GM23248 (cell line): ENCODE results near the gene COL8A1. TPM values are rescaled to one million over a fixed set of nuclear protein-coding genes. Genes with fewer than 3 reads are reported as not detected.

Experiments used
- DNase-seq: peaks from one replicate; pipeline ENCODE4 v3.0.0-alpha.2; 2015
- H2AFZ ChIP-seq: fragments of 200-600 bp; sonication (generic); 2 replicates; pipeline ENCODE4 v1.6.1; 2016; ENCODE audit warnings: antibody characterized with exemption
- H3F3A ChIP-seq: fragments of 200-600 bp; sonication (generic); 2 replicates; pipeline ENCODE4 v1.6.1; 2016; ENCODE audit warnings: mild to moderate bottlenecking, antibody characterized with exemption, mixed run types; ENCODE audit not compliant: insufficient read depth
- H3K27ac ChIP-seq: fragments of 200-600 bp; sonication (generic); 2 replicates; pipeline ENCODE4 v1.5.1; 2016; ENCODE audit warnings: mild to moderate bottlenecking
- H3K27me3 ChIP-seq: fragments of 200-600 bp; sonication (generic); replicated peaks from 2 replicates; pipeline ENCODE4 v1.6.1; 2016; ENCODE audit warnings: mild to moderate bottlenecking; ENCODE audit not compliant: insufficient read depth
- H3K36me3 ChIP-seq: fragments of 200-600 bp; sonication (generic); 2 replicates; pipeline ENCODE4 v1.6.1; 2016; ENCODE audit warnings: low read depth, mild to moderate bottlenecking
- H3K4me1 ChIP-seq: fragments of 200-600 bp; sonication (generic); 2 replicates; pipeline ENCODE4 v1.6.1; 2016; ENCODE audit warnings: mild to moderate bottlenecking; ENCODE audit not compliant: insufficient read depth
- H3K4me2 ChIP-seq: fragments of 200-600 bp; sonication (generic); one replicate; pipeline ENCODE4 v1.6.1; 2016; ENCODE audit warnings: mild to moderate bottlenecking; ENCODE audit not compliant: unreplicated experiment
- H3K4me3 ChIP-seq: fragments of 200-600 bp; sonication (generic); 2 replicates; pipeline ENCODE4 v1.5.1; 2016; ENCODE audit warnings: mild to moderate bottlenecking
- H3K79me2 ChIP-seq: fragments of 200-600 bp; sonication (generic); 2 replicates; pipeline ENCODE4 v1.6.1; 2016; ENCODE audit warnings: mild to moderate bottlenecking; ENCODE audit not compliant: insufficient read depth
- H3K9ac ChIP-seq: fragments of 200-600 bp; sonication (generic); 2 replicates; pipeline ENCODE4 v1.6.1; 2016; ENCODE audit warnings: mild to moderate bottlenecking
- H3K9me2 ChIP-seq: fragments of 200-600 bp; sonication (generic); 2 replicates; pipeline ENCODE4 v1.6.1; 2016; ENCODE audit warnings: mixed run types, mild to moderate bottlenecking, moderate library complexity; ENCODE audit not compliant: insufficient read depth
- H3K9me3 ChIP-seq: fragments of 200-600 bp; sonication (generic); one replicate; pipeline ENCODE4 v1.6.1; 2017; ENCODE audit warnings: low read depth
- H4K20me1 ChIP-seq: fragments of 200-600 bp; sonication (generic); 2 replicates; pipeline ENCODE4 v1.6.0; 2016; ENCODE audit not compliant: insufficient read depth
- EZH2 ChIP-seq: fragments of 200-600 bp; sonication (generic); IDR thresholded peaks from 2 replicates; pipeline ENCODE4 v1.6.1; 2018; ENCODE audit warnings: antibody characterized with exemption, mild to moderate bottlenecking; ENCODE audit not compliant: insufficient read depth, poor library complexity, severe bottlenecking
- EZH2phosphoT487 ChIP-seq: fragments of 200-600 bp; sonication (generic); IDR thresholded peaks from 2 replicates; pipeline ENCODE4 v1.6.1; 2018; ENCODE audit warnings: antibody characterized with exemption, moderate library complexity, mild to moderate bottlenecking, low read depth; ENCODE audit not compliant: insufficient read depth
- WGBS, 2 experiments: methylation state at CpG; one replicate each; pipeline ENCODE4 v1.1.6; 2015 to 2017; ENCODE audit warnings: low lambda C conversion rate in 2 of 2, low coverage in 1 of 2; ENCODE audit errors: missing lambda C conversion rate in 2 of 2; 5-methylcytosine and 5-hydroxymethylcytosine counted together
- in situ Hi-C: fragments of 300-500 bp; cut with MboI; formaldehyde crosslinking; loops from 2 replicates; pipeline ENCODE4 v1.15.0; 2020
- polyA plus RNA-seq: library from polyadenylated mRNA; unstranded; fragments of >200 nt; fragmentation: Nextera tagmentation; extraction: Ambion mirVana; gene quantifications from 2 replicates; pipeline ENCODE4 v1.2.1, GENCODE V29; 2016
- total RNA-seq: library from RNA; depleted of rRNA; stranded (reverse); fragments of >200 nt; shearing (Covaris generic); gene quantifications from 2 replicates; pipeline ENCODE4 v1.2.3, GENCODE V29; 2014

COL8A1 gene
- total and polyA plus RNA-seq, 2 experiments from 2014 or later = 164 to 189 TPM

DNA sequence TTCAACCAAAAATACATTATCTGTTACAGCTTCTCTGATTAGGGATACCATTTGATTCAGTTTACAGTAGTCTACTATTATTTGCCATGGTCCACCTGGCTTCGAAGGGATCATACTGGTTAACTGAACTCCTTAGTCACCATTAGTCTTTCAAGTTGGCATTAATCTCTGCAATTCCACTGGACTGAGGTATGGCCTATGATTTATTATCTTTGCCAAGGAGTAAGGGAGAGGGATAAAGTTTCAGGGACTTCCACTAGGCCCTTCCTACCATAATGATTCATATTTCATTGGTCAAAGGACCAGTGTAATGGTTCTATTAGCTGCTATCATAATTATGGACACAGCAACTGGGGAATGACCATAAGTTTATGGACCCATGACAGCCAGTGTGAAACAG is 172.0 kb downstream of the COL8A1 start:
- TF ChIP-seq EZH2 (no peak), EZH2phosphoT487 (no peak)
- H3K27ac ChIP-seq = no peak overlapping the region
- no peaks in the 10 kb centered on the region for H3K4me1 ChIP-seq
- 72 to 93% methylated on average over 1 of the region's 1 CpG for WGBS, 2 experiments
- H3K9ac ChIP-seq = no peak overlapping the region
- H4K20me1 ChIP-seq = no peaks in the 10 kb centered on the region
- H3K9me2 ChIP-seq = no peaks in the 10 kb centered on the region
- no peaks in the 10 kb centered on the region for H3K36me3 ChIP-seq
- H3K9me3 ChIP-seq = no peaks in the 10 kb centered on the region
- no peak overlapping the region for H3K4me2 ChIP-seq
- H3F3A ChIP-seq = 0 out of 2 replicates have a peak, but pooled peaks cover 3% of the 10 kb centered on the region
- no peak for DNase-seq
- no peaks in the 10 kb centered on the region for H3K27me3 ChIP-seq
- in situ Hi-C loops = no loop called here
- no peaks in the 10 kb centered on the region for H3K79me2 ChIP-seq
- H3K4me3 ChIP-seq = no peak overlapping the region
- no peak overlapping the region for H2AFZ ChIP-seq

DNA sequence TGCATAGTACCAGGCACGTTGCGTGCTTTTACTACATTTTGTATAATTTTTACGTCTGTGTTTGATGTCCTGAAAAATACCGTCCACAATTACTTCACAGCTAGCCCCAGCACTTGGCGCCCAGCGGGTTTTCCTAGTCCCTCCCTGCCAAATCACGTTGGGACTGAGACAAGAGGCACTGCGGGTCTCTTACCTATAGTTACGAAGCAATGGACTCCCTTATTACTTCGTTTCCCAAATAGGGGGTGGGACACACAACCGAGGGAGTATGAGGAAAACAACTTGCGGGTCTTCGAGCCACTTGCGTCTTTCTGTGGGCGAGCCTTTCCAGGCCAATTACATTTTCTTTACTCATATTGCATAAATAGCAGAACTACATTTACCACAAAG is 178.6 kb downstream of the COL8A1 start:
- Histone ChIP-seq H3K79me2 (peaks cover 32% of the 10 kb centered on the region), H3K9me2 (no peaks in the 10 kb centered on the region), H3K9ac (peak overlapping the region; percentile 93), H3K27ac (peak overlapping the region; percentile 92), H3F3A (peaks cover 10% of the 10 kb centered on the region; the same call in 1 of the 2 replicates), H2AFZ (peak overlapping the region; percentile 88), H3K4me3 (peak overlapping the region; percentile 79), H4K20me1 (no peaks in the 10 kb centered on the region), H3K4me2 (peak overlapping the region; percentile 89), H3K36me3 (no peaks in the 10 kb centered on the region), H3K27me3 (no peaks in the 10 kb centered on the region), H3K9me3 (no peaks in the 10 kb centered on the region), H3K4me1 (peaks cover 14% of the 10 kb centered on the region)
- in situ Hi-C loops = no loop called here
- WGBS, 2 experiments = 1 to 2% methylated on average over 14 of the region's 15 CpGs
- TF ChIP-seq EZH2 (no peak), EZH2phosphoT487 (no peak)
- DNase-seq = peak; percentile 59

DNA sequence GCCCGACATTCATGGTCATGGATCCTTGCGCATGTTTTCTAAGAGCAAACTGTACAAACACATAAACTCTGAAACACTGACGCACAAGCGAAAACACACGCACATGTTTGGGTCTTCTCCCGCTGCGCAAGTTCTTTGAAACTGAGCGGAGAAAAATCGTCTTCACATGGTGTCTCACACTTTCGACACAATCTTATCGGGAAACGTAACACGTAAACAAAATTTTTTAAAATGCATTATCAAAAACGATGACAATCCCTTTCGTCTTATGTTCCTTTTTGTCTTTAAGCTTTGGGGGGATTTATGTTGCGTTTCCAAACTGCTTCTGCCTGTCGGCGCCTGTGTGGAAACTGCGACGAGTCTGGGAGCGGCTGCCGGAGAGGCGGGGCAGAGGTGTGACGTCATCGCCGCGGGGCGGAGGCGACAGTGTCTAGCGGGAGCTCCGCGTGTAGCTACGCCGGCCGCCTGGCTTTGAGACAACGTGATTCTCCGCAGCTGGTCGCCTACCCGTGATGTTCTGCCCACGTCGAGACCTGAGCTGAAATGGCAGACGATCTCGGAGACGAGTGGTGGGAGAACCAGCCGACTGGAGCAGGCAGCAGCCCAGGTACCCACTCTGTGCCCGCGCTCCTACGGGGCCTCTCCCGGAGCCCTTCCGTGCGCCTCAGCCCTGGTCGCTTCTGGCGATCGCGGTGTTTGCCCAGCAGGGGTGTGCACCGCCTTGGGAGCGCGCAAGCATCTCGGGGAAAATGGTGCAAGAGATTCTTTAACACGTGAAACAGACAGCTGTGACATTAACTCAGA is 179.2 kb downstream of the COL8A1 start, which contains the start of gene CMSS1:
CMSS1 (plus strand) TSS at position 426 of the 804 bp plus-strand sequence.
- in situ Hi-C loops = no loop called here
- no peak for TF ChIP-seq EZH2phosphoT487
- TF ChIP-seq EZH2 = no peak
- WGBS, 2 experiments = 0 to 1% methylated on average over 57 to 60 of the region's 60 CpGs
- H3K4me3 ChIP-seq = peak within 1 kb of the TSS; percentile 79
- peak within 1 kb of the TSS; percentile 93 for H3K9ac ChIP-seq
- no peaks in the 10 kb centered on the region for H4K20me1 ChIP-seq
- DNase-seq = peak; percentile 96
- peak within 1 kb of the TSS; percentile 89 for H3K4me2 ChIP-seq
- peaks cover 14% of the 10 kb centered on the region for H3K4me1 ChIP-seq
- H3K27ac ChIP-seq = peak within 1 kb of the TSS; percentile 92
- no peaks in the 10 kb centered on the region for H3K27me3 ChIP-seq
- no peaks in the 10 kb centered on the region for H3K9me3 ChIP-seq
- peaks cover 32% of the 10 kb centered on the region for H3K79me2 ChIP-seq
- H2AFZ ChIP-seq = peak within 1 kb of the TSS; percentile 88
- H3F3A ChIP-seq = peaks cover 10% of the 10 kb centered on the region; the same call in 1 of the 2 replicates
- H3K36me3 ChIP-seq = no peaks in the 10 kb centered on the region
- no peaks in the 10 kb centered on the region for H3K9me2 ChIP-seq

DNA sequence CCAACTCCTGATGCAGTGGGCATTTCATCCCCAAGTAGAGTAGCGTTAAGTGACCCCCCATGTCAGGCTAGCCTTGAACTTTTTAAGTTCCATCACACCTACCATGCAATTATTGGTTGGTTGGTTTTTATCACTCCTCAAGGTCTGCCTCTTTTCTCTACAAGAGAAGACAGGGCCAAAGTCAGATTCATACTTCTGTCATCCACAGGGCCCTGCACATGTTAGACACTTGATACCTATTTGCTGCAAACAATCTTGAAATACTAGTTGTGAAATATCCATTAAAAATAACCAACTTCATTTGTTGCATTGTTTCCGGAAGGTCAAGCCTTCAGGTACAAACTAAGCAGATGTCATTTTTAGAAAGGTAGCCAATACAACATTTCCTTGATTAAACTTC is 180.4 kb downstream of the COL8A1 start:
- in situ Hi-C loops = no loop called here
- Histone ChIP-seq H3K4me1 (peaks cover 14% of the 10 kb centered on the region), H2AFZ (no peak overlapping the region), H4K20me1 (no peaks in the 10 kb centered on the region), H3K27ac (0 out of 2 replicates have a peak overlapping the region, but pooled peaks have one; percentile 92), H3F3A (peaks cover 10% of the 10 kb centered on the region; the same call in 1 of the 2 replicates), H3K4me3 (peak overlapping the region; percentile 79; the same call in 1 of the 2 replicates), H3K9me3 (no peaks in the 10 kb centered on the region), H3K79me2 (peaks cover 32% of the 10 kb centered on the region), H3K27me3 (no peaks in the 10 kb centered on the region), H3K9me2 (no peaks in the 10 kb centered on the region), H3K9ac (peak overlapping the region; percentile 93), H3K36me3 (no peaks in the 10 kb centered on the region), H3K4me2 (peak overlapping the region; percentile 89)
- TF ChIP-seq EZH2 (no peak), EZH2phosphoT487 (no peak)
- DNase-seq = peak; percentile 23
- 79 to 90% methylated on average over 2 of the region's 2 CpGs for WGBS, 2 experiments
